ENCODE data around the gene SOD3.

The SOD3 gene

DNA sequence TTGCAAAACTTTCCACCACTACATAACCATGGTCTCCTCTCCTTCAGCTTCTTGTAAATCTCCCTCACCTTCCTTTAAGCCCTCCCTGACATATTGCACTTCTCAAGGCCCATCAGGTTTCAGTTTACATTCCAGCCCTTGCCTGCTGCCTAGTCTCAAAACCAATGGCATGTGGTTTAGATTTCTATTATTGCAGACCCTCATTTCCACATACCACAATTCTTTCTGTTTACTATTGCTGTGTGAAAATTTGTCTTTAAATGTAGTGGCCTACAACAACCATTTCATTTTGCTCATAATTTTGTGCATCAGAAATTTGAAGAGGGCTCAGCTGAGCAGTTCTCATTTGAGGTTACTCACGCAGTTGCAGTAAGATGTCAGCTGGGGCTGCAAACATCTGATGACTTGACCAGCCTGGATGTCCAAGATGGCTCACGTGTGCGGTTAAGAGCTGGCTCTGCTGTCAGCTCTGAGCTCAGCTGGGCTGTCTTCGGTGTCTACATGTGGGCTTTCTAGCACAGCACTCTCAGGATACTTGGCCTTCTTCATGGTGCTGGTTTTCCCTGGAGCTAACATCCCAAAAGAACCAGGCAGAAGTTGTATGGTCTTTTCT lies 29.9 kb upstream of the SOD3 start:
- Histone ChIP-seq H3K27ac (ENCODE audit: low read length) (peak overlapping the region; percentile 40), H3K27me3 (ENCODE audit: low read depth, low read length) (no peaks in the 10 kb centered on the region)

GRCh38 chr4:24768006-24768405 lies 27.4 kb upstream of the SOD3 start:
- Histone ChIP-seq H3K36me3 (ENCODE audit: control insufficient read depth in 1 of 2, insufficient read depth in 2 of 2, low read length in 2 of 2) (no peaks in the 10 kb centered on the region), H3K27ac (ENCODE audit: low read length) (no peak overlapping the region), H3K4me1 (ENCODE audit: control insufficient read depth in 1 of 2, insufficient read depth in 2 of 2, low read length in 2 of 2) (peaks cover 0 to 10% of the 10 kb centered on the region in 2 donors), H3K9me3 (ENCODE audit: control insufficient read depth in 1 of 2, low read length in 2 of 2) (no peaks in the 10 kb centered on the region), H3K27me3 (ENCODE audit: low read depth, low read length) (no peaks in the 10 kb centered on the region), H3K4me3 (ENCODE audit: low read depth in 1 of 2, low read length in 2 of 2) (no peak overlapping the region)

More for the DNA sequence above, 29.9 kb upstream of the SOD3 start:
- H3K36me3 ChIP-seq (ENCODE audit: control insufficient read depth in 1 of 2, insufficient read depth in 2 of 2, low read length in 2 of 2), result no peaks in the 10 kb centered on the region
- H3K9me3 ChIP-seq (ENCODE audit: control insufficient read depth in 1 of 2, low read length in 2 of 2), result no peaks in the 10 kb centered on the region
- H3K4me1 ChIP-seq (ENCODE audit: control insufficient read depth in 1 of 2, insufficient read depth in 2 of 2, low read length in 2 of 2), result peaks cover 0 to 3% of the 10 kb centered on the region in 2 donors
- no peak overlapping the region for H3K4me3 ChIP-seq (ENCODE audit: low read depth in 1 of 2, low read length in 2 of 2)

- Histone ChIP-seq H3K27me3 (ENCODE audit: low read depth, low read length) (no peaks in the 10 kb centered on the region), H3K4me1 (ENCODE audit: control insufficient read depth in 1 of 2, insufficient read depth in 2 of 2, low read length in 2 of 2) (peaks cover 0 to 10% of the 10 kb centered on the region in 2 donors), H3K9me3 (ENCODE audit: control insufficient read depth in 1 of 2, low read length in 2 of 2) (no peaks in the 10 kb centered on the region), H3K27ac (ENCODE audit: low read length) (no peak overlapping the region), H3K4me3 (ENCODE audit: low read depth in 1 of 2, low read length in 2 of 2) (no peak overlapping the region), H3K36me3 (ENCODE audit: control insufficient read depth in 1 of 2, insufficient read depth in 2 of 2, low read length in 2 of 2) (no peaks in the 10 kb centered on the region)
Measured at GRCh38 chr4:24768604-24769003, 26.8 kb upstream of the SOD3 start.

GRCh38 chr4:24769571-24769970 lies 25.8 kb upstream of the SOD3 start:
- Histone ChIP-seq H3K4me1 (ENCODE audit: control insufficient read depth in 1 of 2, insufficient read depth in 2 of 2, low read length in 2 of 2) (peaks cover 0 to 10% of the 10 kb centered on the region in 2 donors), H3K36me3 (ENCODE audit: control insufficient read depth in 1 of 2, insufficient read depth in 2 of 2, low read length in 2 of 2) (no peaks in the 10 kb centered on the region), H3K9me3 (ENCODE audit: control insufficient read depth in 1 of 2, low read length in 2 of 2) (no peaks in the 10 kb centered on the region), H3K27ac (ENCODE audit: low read length) (no peak overlapping the region), H3K27me3 (ENCODE audit: low read depth, low read length) (no peaks in the 10 kb centered on the region), H3K4me3 (ENCODE audit: low read depth in 1 of 2, low read length in 2 of 2) (no peak overlapping the region)

GRCh38 chr4:24770032-24770584 lies 25.3 kb upstream of the SOD3 start:
- no peaks in the 10 kb centered on the region for H3K27me3 ChIP-seq (ENCODE audit: low read depth, low read length)
- H3K4me3 ChIP-seq (ENCODE audit: low read depth in 1 of 2, low read length in 2 of 2), result no peak overlapping the region
- H3K27ac ChIP-seq (ENCODE audit: low read length), result no peak overlapping the region
- H3K36me3 ChIP-seq (ENCODE audit: control insufficient read depth in 1 of 2, insufficient read depth in 2 of 2, low read length in 2 of 2), result no peaks in the 10 kb centered on the region
- H3K4me1 ChIP-seq (ENCODE audit: control insufficient read depth in 1 of 2, insufficient read depth in 2 of 2, low read length in 2 of 2), result peaks cover 0 to 10% of the 10 kb centered on the region in 2 donors
- H3K9me3 ChIP-seq (ENCODE audit: control insufficient read depth in 1 of 2, low read length in 2 of 2), result no peaks in the 10 kb centered on the region

- no peaks in the 10 kb centered on the region for H3K9me3 ChIP-seq (ENCODE audit: control insufficient read depth in 1 of 2, low read length in 2 of 2)
- H3K27me3 ChIP-seq (ENCODE audit: low read depth, low read length), result no peaks in the 10 kb centered on the region
- no peaks in the 10 kb centered on the region for H3K36me3 ChIP-seq (ENCODE audit: control insufficient read depth in 1 of 2, insufficient read depth in 2 of 2, low read length in 2 of 2)
- no peak overlapping the region for H3K4me3 ChIP-seq (ENCODE audit: low read depth in 1 of 2, low read length in 2 of 2)
- H3K27ac ChIP-seq (ENCODE audit: low read length), result no peak overlapping the region
- H3K4me1 ChIP-seq (ENCODE audit: control insufficient read depth in 1 of 2, insufficient read depth in 2 of 2, low read length in 2 of 2), result peaks cover 0 to 10% of the 10 kb centered on the region in 2 donors
Measured at GRCh38 chr4:24770667-24771066, 24.7 kb upstream of the SOD3 start.

DNA sequence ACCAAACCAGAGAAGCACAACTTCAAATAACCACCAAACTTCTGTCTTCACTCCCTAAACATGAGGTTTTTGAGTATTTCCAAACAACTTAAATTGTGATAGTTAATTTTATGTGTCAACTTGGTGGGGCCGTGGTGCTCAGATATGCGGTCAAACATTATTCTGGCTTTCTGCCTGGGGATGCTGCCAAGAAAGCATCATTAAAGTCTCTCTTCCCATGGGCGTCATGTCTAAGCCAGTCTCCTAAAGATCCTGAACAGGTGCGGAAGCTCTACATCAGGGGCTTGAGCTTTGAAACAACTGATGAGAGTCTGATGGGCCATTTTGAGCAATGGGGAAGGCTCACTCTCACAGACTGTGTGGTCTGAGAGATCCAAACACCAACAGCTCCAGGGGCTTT lies 24.1 kb upstream of the SOD3 start:
- H3K4me1 ChIP-seq (ENCODE audit: control insufficient read depth in 1 of 2, insufficient read depth in 2 of 2, low read length in 2 of 2), result peaks cover 0 to 10% of the 10 kb centered on the region in 2 donors
- H3K27ac ChIP-seq (ENCODE audit: low read length), result no peak overlapping the region
- H3K36me3 ChIP-seq (ENCODE audit: control insufficient read depth in 1 of 2, insufficient read depth in 2 of 2, low read length in 2 of 2), result no peaks in the 10 kb centered on the region
- no peak overlapping the region for H3K4me3 ChIP-seq (ENCODE audit: low read depth in 1 of 2, low read length in 2 of 2)
- no peaks in the 10 kb centered on the region for H3K27me3 ChIP-seq (ENCODE audit: low read depth, low read length)
- no peaks in the 10 kb centered on the region for H3K9me3 ChIP-seq (ENCODE audit: control insufficient read depth in 1 of 2, low read length in 2 of 2)

- Histone ChIP-seq H3K36me3 (ENCODE audit: control insufficient read depth in 1 of 2, insufficient read depth in 2 of 2, low read length in 2 of 2) (no peaks in the 10 kb centered on the region), H3K9me3 (ENCODE audit: control insufficient read depth in 1 of 2, low read length in 2 of 2) (no peaks in the 10 kb centered on the region), H3K27ac (ENCODE audit: low read length) (no peak overlapping the region), H3K4me1 (ENCODE audit: control insufficient read depth in 1 of 2, insufficient read depth in 2 of 2, low read length in 2 of 2) (peaks cover 0 to 10% of the 10 kb centered on the region in 2 donors), H3K4me3 (ENCODE audit: low read depth in 1 of 2, low read length in 2 of 2) (no peak overlapping the region), H3K27me3 (ENCODE audit: low read depth, low read length) (no peaks in the 10 kb centered on the region)
Measured at GRCh38 chr4:24772061-24772705, 23.2 kb upstream of the SOD3 start.

DNA sequence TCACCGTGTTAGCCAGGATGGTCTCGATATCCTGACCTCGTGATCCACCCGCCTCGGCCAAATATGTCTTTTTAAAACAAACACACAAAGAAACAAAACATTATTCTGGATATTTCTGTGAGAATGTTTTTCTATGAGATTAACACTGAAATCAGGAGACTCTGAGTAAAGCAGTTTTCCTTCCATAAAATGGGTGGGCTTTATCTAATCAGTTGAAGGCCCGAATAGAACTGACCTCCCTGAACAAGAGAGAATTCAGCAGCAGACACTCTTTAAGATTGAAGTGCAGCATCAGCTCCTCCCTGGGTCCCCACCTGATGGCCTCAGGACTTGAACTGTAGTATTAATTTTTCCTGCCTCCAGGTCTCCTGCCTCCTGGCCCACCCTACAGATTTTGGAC lies 22.4 kb upstream of the SOD3 start:
- no peak overlapping the region for H3K4me3 ChIP-seq (ENCODE audit: low read depth in 1 of 2, low read length in 2 of 2)
- H3K36me3 ChIP-seq (ENCODE audit: control insufficient read depth in 1 of 2, insufficient read depth in 2 of 2, low read length in 2 of 2), result no peaks in the 10 kb centered on the region
- no peaks in the 10 kb centered on the region for H3K9me3 ChIP-seq (ENCODE audit: control insufficient read depth in 1 of 2, low read length in 2 of 2)
- peaks cover 0 to 10% of the 10 kb centered on the region in 2 donors for H3K4me1 ChIP-seq (ENCODE audit: control insufficient read depth in 1 of 2, insufficient read depth in 2 of 2, low read length in 2 of 2)
- H3K27ac ChIP-seq (ENCODE audit: low read length), result no peak overlapping the region
- no peaks in the 10 kb centered on the region for H3K27me3 ChIP-seq (ENCODE audit: low read depth, low read length)

DNA sequence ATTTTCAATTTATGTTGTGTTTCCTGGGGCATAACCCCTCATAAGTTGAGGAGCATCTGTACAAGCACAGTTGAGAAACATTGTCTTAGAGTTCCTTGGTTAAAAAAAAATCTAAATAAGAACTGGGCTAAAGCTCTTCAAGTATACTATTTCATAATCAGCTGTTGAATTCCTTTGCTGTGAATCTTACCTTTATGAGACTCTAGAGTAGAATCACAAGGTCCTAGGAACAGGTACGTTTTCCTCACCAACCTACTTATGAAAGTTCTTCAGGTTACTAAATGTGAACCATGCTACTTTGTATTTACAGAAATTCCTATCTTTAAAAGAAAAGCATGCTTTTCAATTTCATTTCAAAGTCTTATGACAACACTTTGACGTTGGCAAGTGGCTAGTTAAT lies 20.9 kb upstream of the SOD3 start:
- no peaks in the 10 kb centered on the region for H3K9me3 ChIP-seq (ENCODE audit: control insufficient read depth in 1 of 2, low read length in 2 of 2)
- peaks cover 0 to 10% of the 10 kb centered on the region in 2 donors for H3K4me1 ChIP-seq (ENCODE audit: control insufficient read depth in 1 of 2, insufficient read depth in 2 of 2, low read length in 2 of 2)
- no peak overlapping the region for H3K27ac ChIP-seq (ENCODE audit: low read length)
- H3K36me3 ChIP-seq (ENCODE audit: control insufficient read depth in 1 of 2, insufficient read depth in 2 of 2, low read length in 2 of 2), result no peaks in the 10 kb centered on the region
- no peak overlapping the region for H3K4me3 ChIP-seq (ENCODE audit: low read depth in 1 of 2, low read length in 2 of 2)
- no peaks in the 10 kb centered on the region for H3K27me3 ChIP-seq (ENCODE audit: low read depth, low read length)

DNA sequence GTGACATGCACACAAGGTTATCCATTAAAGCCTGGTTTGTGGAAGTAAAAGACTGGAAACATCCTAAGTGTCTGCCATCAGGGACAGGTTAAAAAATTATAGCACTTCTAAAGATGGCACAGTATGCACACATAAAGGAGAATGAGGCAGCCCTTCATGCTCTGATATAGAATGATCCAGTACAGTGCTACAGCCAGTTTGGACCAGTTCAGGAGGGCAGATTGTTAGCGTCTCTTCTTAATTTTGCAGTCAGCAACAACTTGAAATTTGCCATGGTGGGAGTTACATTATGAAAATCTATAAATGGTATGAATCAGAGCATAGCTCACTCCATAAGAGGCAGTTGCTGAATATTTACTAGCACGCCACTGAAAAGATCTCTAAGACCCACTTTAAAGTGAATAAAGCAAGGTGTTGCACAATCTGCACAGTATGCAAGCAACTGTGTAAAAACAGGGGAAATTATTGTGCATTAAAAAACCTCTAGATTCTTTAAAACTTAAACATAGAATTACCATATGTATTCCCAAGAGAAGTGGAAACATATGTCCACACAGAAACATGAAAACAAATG lies 20.3 kb upstream of the SOD3 start:
- Histone ChIP-seq H3K9me3 (ENCODE audit: control insufficient read depth in 1 of 2, low read length in 2 of 2) (no peaks in the 10 kb centered on the region), H3K4me3 (ENCODE audit: low read depth in 1 of 2, low read length in 2 of 2) (no peak overlapping the region), H3K4me1 (ENCODE audit: control insufficient read depth in 1 of 2, insufficient read depth in 2 of 2, low read length in 2 of 2) (peaks cover 0 to 10% of the 10 kb centered on the region in 2 donors), H3K36me3 (ENCODE audit: control insufficient read depth in 1 of 2, insufficient read depth in 2 of 2, low read length in 2 of 2) (no peaks in the 10 kb centered on the region), H3K27me3 (ENCODE audit: low read depth, low read length) (no peaks in the 10 kb centered on the region), H3K27ac (ENCODE audit: low read length) (no peak overlapping the region)
